Mesenchymal stem cell (in vitro differentiated cells and primary cell): Measurements from ENCODE around the gene EFHD2.

ENCODE experiments used
- DNase-seq: peaks from one replicate; pipeline ENCODE4 v3.0.0-alpha.2; 2013
- H2AFZ ChIP-seq: one replicate; pipeline ENCODE4 v1.6.1; 2013; ENCODE audit warnings: low read depth, mild to moderate bottlenecking, control low read depth, inconsistent platforms, low read length, moderate library complexity
- H2AK5ac ChIP-seq: 2 replicates; pipeline ENCODE4 v1.6.1; 2013; ENCODE audit warnings: low read length, moderate library complexity, mild to moderate bottlenecking, inconsistent platforms; ENCODE audit not compliant: severe bottlenecking
- H2BK120ac ChIP-seq: one replicate; pipeline ENCODE4 v1.6.1; 2013; ENCODE audit warnings: low read depth, mild to moderate bottlenecking, inconsistent platforms, low read length, moderate library complexity
- H2BK12ac ChIP-seq, 2 experiments: one replicate each; pipeline ENCODE4 v1.6.1; 2013; ENCODE audit warnings: inconsistent platforms in 2 of 2, low read length in 2 of 2, mild to moderate bottlenecking in 2 of 2, moderate library complexity in 2 of 2, control low read depth in 1 of 2
- H2BK15ac ChIP-seq: one replicate; pipeline ENCODE4 v1.6.1; 2013; ENCODE audit warnings: mild to moderate bottlenecking, low read depth, inconsistent platforms; ENCODE audit not compliant: poor library complexity, severe bottlenecking
- H2BK5ac ChIP-seq: 2 replicates; pipeline ENCODE4 v1.6.1; 2013; ENCODE audit warnings: low read depth, mild to moderate bottlenecking, low read length, control low read depth, inconsistent platforms; ENCODE audit not compliant: poor library complexity, severe bottlenecking
- H3K14ac ChIP-seq, 2 experiments: one replicate each; pipeline ENCODE4 v1.6.1; 2013; ENCODE audit warnings: inconsistent platforms in 2 of 2, low read length in 2 of 2, control low read depth in 1 of 2, mild to moderate bottlenecking in 1 of 2, moderate library complexity in 1 of 2
- H3K18ac ChIP-seq, 2 experiments: one replicate each; pipeline ENCODE4 v1.6.1; 2013; ENCODE audit warnings: inconsistent platforms in 2 of 2, low read length in 2 of 2, control low read depth in 1 of 2, low read depth in 1 of 2, mild to moderate bottlenecking in 1 of 2
- H3K23ac ChIP-seq, 2 experiments: one replicate each; pipeline ENCODE4 v1.6.1; 2013; ENCODE audit warnings: inconsistent platforms in 2 of 2, low read length in 2 of 2, mild to moderate bottlenecking in 2 of 2, moderate library complexity in 2 of 2, control low read depth in 1 of 2
- H3K27ac ChIP-seq: 2 replicates; pipeline ENCODE4 v1.5.1; 2013; ENCODE audit warnings: mild to moderate bottlenecking, moderate library complexity, low read length, control low read depth, inconsistent platforms; ENCODE audit not compliant: poor library complexity, severe bottlenecking
- H3K27me3 ChIP-seq, 2 experiments: 2 replicates each; pipeline versions ENCODE4 v1.6.1 to v1.7.0; 2013; ENCODE audit warnings: low read length in 2 of 2, mild to moderate bottlenecking in 2 of 2, moderate library complexity in 2 of 2, control low read depth in 1 of 2, inconsistent platforms in 1 of 2; ENCODE audit not compliant: control insufficient read depth in 1 of 2, insufficient read depth in 1 of 2
- H3K36me3 ChIP-seq, 2 experiments: 2 replicates each; pipeline versions ENCODE4 v1.6.1 to v1.7.0; 2013; ENCODE audit warnings: low read length in 2 of 2, control low read depth in 1 of 2, inconsistent platforms in 1 of 2, low read depth in 1 of 2, mild to moderate bottlenecking in 1 of 2; ENCODE audit not compliant: insufficient read depth in 2 of 2, control insufficient read depth in 1 of 2
- H3K4ac ChIP-seq, 2 experiments: one replicate each; pipeline ENCODE4 v1.6.1; 2013; ENCODE audit warnings: inconsistent platforms in 2 of 2, low read length in 2 of 2, mild to moderate bottlenecking in 2 of 2, moderate library complexity in 2 of 2, control low read depth in 1 of 2, low read depth in 1 of 2
- H3K4me1 ChIP-seq: 2 replicates; pipeline ENCODE4 v1.6.1; 2013; ENCODE audit warnings: low read depth, low read length, control low read depth; ENCODE audit not compliant: control insufficient read depth, insufficient read depth
- H3K4me2 ChIP-seq: 2 replicates; pipeline ENCODE4 v1.6.1; 2013; ENCODE audit warnings: low read length, mild to moderate bottlenecking, inconsistent platforms; ENCODE audit not compliant: poor library complexity, severe bottlenecking
- H3K4me3 ChIP-seq, 2 experiments: 2 replicates each; pipeline versions ENCODE4 v1.5.1 to v1.7.0; 2013; ENCODE audit warnings: low read length in 2 of 2, mild to moderate bottlenecking in 2 of 2, control low read depth in 1 of 2, low read depth in 1 of 2; ENCODE audit not compliant: insufficient read depth in 1 of 2
- H3K79me1 ChIP-seq: replicated peaks from 2 replicates; pipeline ENCODE4 v1.6.1; 2013; ENCODE audit warnings: mild to moderate bottlenecking, control low read depth, low read length, inconsistent platforms; ENCODE audit not compliant: poor library complexity, severe bottlenecking
- H3K9ac ChIP-seq: 2 replicates; pipeline ENCODE4 v1.7.0; 2013; ENCODE audit warnings: mild to moderate bottlenecking, low read length, moderate library complexity
- H3K9me3 ChIP-seq: 2 replicates; pipeline ENCODE4 v1.7.0; 2013; ENCODE audit warnings: mild to moderate bottlenecking, low read length; ENCODE audit not compliant: control insufficient read depth
- H4K8ac ChIP-seq: one replicate; pipeline ENCODE4 v1.6.1; 2013; ENCODE audit warnings: inconsistent platforms, mild to moderate bottlenecking, low read length, moderate library complexity
- H4K91ac ChIP-seq: one replicate; pipeline ENCODE4 v1.6.1; 2013; ENCODE audit warnings: mild to moderate bottlenecking, low read length, inconsistent platforms
- WGBS: methylation state at CpG from one replicate; pipeline ENCODE4 v1.1.7; 2013; ENCODE audit warnings: mixed read lengths; 5-methylcytosine and 5-hydroxymethylcytosine counted together

EFHD2 gene

GRCh38 chr1:15422871-15423270 is 13.2 kb downstream of the EFHD2 start:
- no peak overlapping the region for H2BK120ac ChIP-seq
- H2BK15ac ChIP-seq, result no peak overlapping the region
- H4K8ac ChIP-seq, result peak overlapping the region; percentile 66
- H3K4ac ChIP-seq, result no peak overlapping the region
- H3K9me3 ChIP-seq, result no peaks in the 10 kb centered on the region
- no peak overlapping the region for H2AFZ ChIP-seq
- no peak overlapping the region for H3K9ac ChIP-seq
- H3K14ac ChIP-seq, result no peak overlapping the region
- H3K23ac ChIP-seq, result no peak overlapping the region
- H2BK5ac ChIP-seq, result no peak overlapping the region
- H2BK12ac ChIP-seq, result peak overlapping the region in 1 of 2 experiments; percentile 6
- H3K79me1 ChIP-seq, result peaks cover 37% of the 10 kb centered on the region
- no peak overlapping the region for H3K27ac ChIP-seq
- H3K27me3 ChIP-seq, result no peaks in the 10 kb centered on the region
- no peak for DNase-seq
- no peak overlapping the region for H3K4me2 ChIP-seq
- peak overlapping the region; percentile 18 for H4K91ac ChIP-seq
- no peak overlapping the region for H3K4me3 ChIP-seq
- H3K4me1 ChIP-seq, result peaks cover 38% of the 10 kb centered on the region
- peak overlapping the region in 1 of 2 experiments; percentile 38 for H3K18ac ChIP-seq
- WGBS, result 92% methylated on average over 7 of the region's 8 CpGs
- peaks cover 9 to 18% of the 10 kb centered on the region in 2 experiments for H3K36me3 ChIP-seq
- H2AK5ac ChIP-seq, result no peak overlapping the region

GRCh38 chr1:15423355-15424077 is 13.8 kb downstream of the EFHD2 start:
- Histone ChIP-seq H2AFZ (no peak overlapping the region), H3K4ac (no peak overlapping the region), H3K9me3 (no peaks in the 10 kb centered on the region), H3K14ac (no peak overlapping the region), H2BK5ac (no peak overlapping the region), H3K23ac (no peak overlapping the region), H2BK15ac (no peak overlapping the region), H3K4me3 (no peak overlapping the region), H3K36me3 (peaks cover 9 to 21% of the 10 kb centered on the region in 2 experiments), H4K8ac (no peak overlapping the region), H3K4me1 (peaks cover 42% of the 10 kb centered on the region), H3K27me3 (no peaks in the 10 kb centered on the region), H2AK5ac (no peak overlapping the region), H2BK120ac (no peak overlapping the region), H3K9ac (no peak overlapping the region), H3K4me2 (no peak overlapping the region), H3K18ac (peak overlapping the region in 1 of 2 experiments; percentile 38), H3K27ac (no peak overlapping the region), H2BK12ac (no peak overlapping the region), H3K79me1 (peaks cover 37% of the 10 kb centered on the region), H4K91ac (no peak overlapping the region)
- WGBS, result 78% methylated on average over 10 of the region's 11 CpGs
- peak; percentile 64 for DNase-seq

GRCh38 chr1:15424146-15424667 is 14.5 kb downstream of the EFHD2 start:
- no peak for DNase-seq
- H2AFZ ChIP-seq, result no peak overlapping the region
- no peak overlapping the region for H3K4me2 ChIP-seq

GRCh38 chr1:15424981-15425380 is 15.3 kb downstream of the EFHD2 start:
- H3K4me2 ChIP-seq, result no peak overlapping the region
- no peak overlapping the region for H2BK120ac ChIP-seq
- no peak overlapping the region for H2BK5ac ChIP-seq
- no peak overlapping the region for H4K8ac ChIP-seq
- no peak overlapping the region for H3K14ac ChIP-seq
- peaks cover 13 to 35% of the 10 kb centered on the region in 2 experiments for H3K36me3 ChIP-seq
- H3K9ac ChIP-seq, result no peak overlapping the region
- H2BK15ac ChIP-seq, result no peak overlapping the region
- no peak overlapping the region for H3K4ac ChIP-seq
- H3K4me3 ChIP-seq, result no peak overlapping the region
- H3K79me1 ChIP-seq, result peaks cover 28% of the 10 kb centered on the region
- no peak for DNase-seq
- no peak overlapping the region for H3K23ac ChIP-seq
- no peak overlapping the region for H2AFZ ChIP-seq
- H3K18ac ChIP-seq, result no peak overlapping the region
- H2AK5ac ChIP-seq, result no peak overlapping the region
- no peaks in the 10 kb centered on the region for H3K9me3 ChIP-seq
- 88% methylated on average over 5 of the region's 5 CpGs for WGBS
- no peak overlapping the region for H4K91ac ChIP-seq
- no peak overlapping the region for H3K27ac ChIP-seq
- H3K27me3 ChIP-seq, result no peaks in the 10 kb centered on the region
- H3K4me1 ChIP-seq, result peaks cover 36% of the 10 kb centered on the region
- H2BK12ac ChIP-seq, result no peak overlapping the region

More at GRCh38 chr1:15424146-15424667, 14.5 kb downstream of the EFHD2 start:
- H2BK12ac ChIP-seq, result peak overlapping the region in 1 of 2 experiments; percentile 85
- H3K18ac ChIP-seq, result no peak overlapping the region
- H3K4me3 ChIP-seq, result no peak overlapping the region
- H3K4me1 ChIP-seq, result peaks cover 40% of the 10 kb centered on the region
- peaks cover 32% of the 10 kb centered on the region for H3K79me1 ChIP-seq
- no peak overlapping the region for H3K23ac ChIP-seq
- no peak overlapping the region for H3K27ac ChIP-seq
- H3K36me3 ChIP-seq, result peaks cover 9 to 28% of the 10 kb centered on the region in 2 experiments
- no peak overlapping the region for H3K4ac ChIP-seq
- no peaks in the 10 kb centered on the region for H3K9me3 ChIP-seq
- no peak overlapping the region for H2BK120ac ChIP-seq
- no peak overlapping the region for H2BK5ac ChIP-seq
- H4K91ac ChIP-seq, result no peak overlapping the region
- H2BK15ac ChIP-seq, result no peak overlapping the region
- no peak overlapping the region for H2AK5ac ChIP-seq
- no peak overlapping the region for H3K14ac ChIP-seq
- H3K27me3 ChIP-seq, result no peaks in the 10 kb centered on the region
- WGBS, result 90% methylated on average over 10 of the region's 13 CpGs
- H4K8ac ChIP-seq, result peak overlapping the region; percentile 48
- H3K9ac ChIP-seq, result no peak overlapping the region
